HG03280 (cell line): ENCODE data around the gene L3MBTL2.

Source experiments
- ATAC-seq: cut with Tn5 transposase; IDR thresholded peaks from one replicate; pipeline ENCODE4 v1.9.1; 2021; ENCODE audit warnings: mild to moderate bottlenecking, moderate library complexity; ENCODE audit not compliant: unreplicated experiment

L3MBTL2 gene

GRCh38 chr22:41206719-41207118 lies 1.6 kb downstream of the L3MBTL2 start:
- no peak for ATAC-seq

- ATAC-seq = no peak
Measured at GRCh38 chr22:41215409-41215808, 10.3 kb downstream of the L3MBTL2 start.

GRCh38 chr22:41215926-41216325 lies 10.8 kb downstream of the L3MBTL2 start:
- no peak for ATAC-seq

DNA sequence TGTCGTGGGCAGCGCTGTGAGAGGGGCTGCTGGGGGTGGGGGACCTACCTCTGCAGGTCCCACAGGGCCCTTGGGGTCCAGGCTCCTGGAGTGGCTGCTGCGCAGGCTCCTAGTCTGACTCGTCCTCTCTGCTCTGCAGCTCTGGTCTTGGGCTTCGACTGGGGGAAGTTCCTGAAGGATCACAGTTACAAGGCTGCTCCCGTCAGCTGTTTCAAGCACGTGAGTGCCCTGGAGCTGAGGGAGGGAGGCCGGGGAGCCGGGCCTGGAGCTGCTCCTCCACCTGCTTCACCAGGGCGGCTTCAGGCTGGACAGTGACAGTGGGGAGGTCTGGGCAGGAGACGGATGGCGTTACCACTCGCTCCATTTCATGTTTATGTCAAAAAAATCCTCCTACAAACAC lies 11.9 kb downstream of the L3MBTL2 start:
- no peak for ATAC-seq

DNA sequence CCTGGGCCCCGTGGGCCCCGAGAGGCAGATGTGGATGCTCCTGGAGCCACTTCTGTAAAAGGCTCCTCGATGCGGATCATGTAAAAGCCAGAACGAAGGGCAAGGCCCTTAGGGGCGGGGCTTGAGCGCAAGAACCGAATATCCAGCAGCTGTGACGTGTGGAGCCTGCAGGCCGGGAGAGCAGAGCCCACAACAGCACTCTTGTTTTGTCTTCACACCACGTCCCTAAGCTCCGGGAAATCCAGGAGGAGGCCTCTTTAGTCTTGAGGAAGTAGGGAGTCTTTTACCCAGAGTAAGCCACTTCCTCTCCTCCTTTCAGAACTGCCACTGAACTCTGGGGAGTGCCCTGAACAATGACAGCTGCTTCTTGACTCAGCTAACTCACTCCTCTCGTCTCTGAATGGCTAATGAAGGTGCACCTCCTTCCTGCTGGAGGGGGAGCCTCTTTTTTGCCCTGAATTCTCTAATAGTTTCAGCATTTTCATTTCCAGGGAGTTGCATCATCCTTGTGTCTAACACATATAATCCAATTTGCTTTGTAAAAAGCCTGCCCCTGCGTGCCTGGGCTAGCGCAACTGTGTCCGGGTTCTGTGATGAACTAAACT lies 12.5 kb downstream of the L3MBTL2 start:
- ATAC-seq = no peak

DNA sequence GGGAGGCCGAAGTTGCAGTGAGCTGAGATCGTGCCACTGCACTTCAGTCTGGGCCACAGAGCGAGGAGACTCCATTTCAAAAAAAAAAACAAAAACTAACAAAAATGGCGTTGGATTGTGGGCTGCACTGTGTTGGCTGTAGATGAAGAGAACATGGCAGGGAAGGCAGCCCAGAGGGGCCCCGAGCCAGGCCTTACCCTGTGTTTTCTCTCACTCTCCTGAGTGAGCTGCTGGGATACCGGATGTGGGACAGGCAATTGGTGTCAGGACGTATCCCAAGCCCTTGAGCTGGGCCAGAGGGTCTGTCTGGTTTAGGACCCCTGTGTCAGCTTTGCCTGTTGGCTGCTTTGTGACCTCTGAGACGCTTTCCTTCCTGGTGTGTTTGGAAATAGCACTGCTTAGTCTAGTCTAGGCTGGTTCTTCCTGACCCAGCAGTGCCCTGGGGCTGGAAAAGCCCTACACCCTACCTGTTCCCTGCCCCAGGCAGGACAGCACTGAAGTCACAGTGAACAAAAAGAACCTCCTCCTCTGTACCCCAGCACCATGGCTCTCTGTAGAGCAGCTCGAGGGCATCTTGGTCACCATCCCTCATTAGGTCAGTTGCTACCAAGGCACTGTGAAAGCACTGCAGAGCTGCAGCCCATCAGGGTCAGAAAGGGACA lies 17.9 kb downstream of the L3MBTL2 start:
- ATAC-seq = no peak

GRCh38 chr22:41223535-41223934 lies 18.4 kb downstream of the L3MBTL2 start:
- ATAC-seq = no peak

GRCh38 chr22:41226723-41227655 lies 21.9 kb downstream of the L3MBTL2 start:
- no peak for ATAC-seq

DNA sequence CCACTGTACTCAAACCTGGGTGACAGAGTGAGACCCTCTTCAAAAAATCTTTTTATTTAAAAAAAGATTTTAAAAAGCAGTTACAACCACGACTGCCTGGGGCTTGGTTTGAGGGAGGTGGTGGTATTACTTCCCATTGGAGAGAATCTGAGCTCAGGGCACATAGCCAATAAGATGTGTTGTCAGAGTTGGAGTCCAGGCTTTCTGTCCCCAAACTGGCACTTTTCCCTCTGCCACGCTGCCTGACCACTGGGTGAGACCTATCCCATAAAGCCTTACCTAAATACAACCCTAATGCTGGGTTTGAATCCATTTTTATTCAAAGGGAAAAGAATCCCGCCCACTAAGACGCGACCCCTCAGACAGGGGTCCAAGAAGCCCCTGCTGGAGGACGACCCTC lies 24.1 kb downstream of the L3MBTL2 start:
- ATAC-seq = no peak

DNA sequence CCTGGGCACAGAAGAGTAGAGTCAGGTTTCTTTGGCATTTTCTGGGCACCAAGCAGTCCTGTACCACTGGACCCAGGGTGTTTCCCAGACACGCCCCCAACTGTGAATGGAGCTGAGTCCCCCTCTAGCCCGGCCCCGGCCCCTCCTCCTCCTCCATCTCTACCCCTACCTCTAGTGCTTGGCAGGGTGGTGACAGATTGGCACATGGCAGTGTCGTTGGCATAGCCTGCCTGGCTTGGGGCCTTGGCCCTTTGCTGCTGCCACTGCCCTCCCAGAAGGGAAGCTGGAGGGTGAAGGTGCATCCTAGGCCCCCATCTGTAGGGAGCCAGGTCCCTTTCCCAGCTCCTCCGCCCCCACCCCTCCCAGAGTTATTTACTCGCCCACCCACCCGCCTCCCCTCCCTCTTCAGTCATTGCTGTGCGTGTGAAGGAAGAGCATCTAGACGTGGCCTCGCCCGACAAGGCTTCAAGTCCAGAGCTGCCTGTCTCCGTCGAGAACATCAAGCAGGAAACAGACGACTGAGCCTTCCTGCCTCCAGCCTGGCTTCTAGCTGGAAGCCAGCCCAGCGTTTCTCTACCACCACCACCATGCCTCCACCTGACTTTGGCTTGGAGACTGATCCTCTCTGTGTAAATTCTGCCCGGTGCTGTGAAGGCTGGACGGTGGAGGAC lies 24.8 kb downstream of the L3MBTL2 start:
- ATAC-seq = no peak

- ATAC-seq = no peak
Measured at GRCh38 chr22:41230401-41230785, 25.3 kb downstream of the L3MBTL2 start.

DNA sequence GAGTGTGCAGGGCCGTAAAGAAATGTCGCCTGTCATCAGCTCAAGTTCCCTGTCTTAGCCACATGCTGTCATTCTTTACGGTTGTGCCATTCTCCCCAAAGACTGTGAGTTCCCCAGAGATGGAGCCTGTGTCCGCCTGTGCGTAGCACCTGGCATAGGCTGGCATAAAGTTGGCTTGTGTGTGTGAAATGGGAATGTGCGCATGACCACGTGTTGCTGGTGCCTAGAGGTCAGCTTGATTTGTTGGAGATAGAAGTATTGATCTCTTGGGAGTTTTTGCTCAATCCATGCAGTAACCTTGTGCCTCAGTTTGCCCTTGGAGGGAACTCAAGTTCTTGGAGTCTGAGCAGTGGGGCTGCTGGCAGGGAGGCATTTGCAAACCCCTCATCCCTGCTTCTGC lies 26.3 kb downstream of the L3MBTL2 start:
- ATAC-seq = no peak

DNA sequence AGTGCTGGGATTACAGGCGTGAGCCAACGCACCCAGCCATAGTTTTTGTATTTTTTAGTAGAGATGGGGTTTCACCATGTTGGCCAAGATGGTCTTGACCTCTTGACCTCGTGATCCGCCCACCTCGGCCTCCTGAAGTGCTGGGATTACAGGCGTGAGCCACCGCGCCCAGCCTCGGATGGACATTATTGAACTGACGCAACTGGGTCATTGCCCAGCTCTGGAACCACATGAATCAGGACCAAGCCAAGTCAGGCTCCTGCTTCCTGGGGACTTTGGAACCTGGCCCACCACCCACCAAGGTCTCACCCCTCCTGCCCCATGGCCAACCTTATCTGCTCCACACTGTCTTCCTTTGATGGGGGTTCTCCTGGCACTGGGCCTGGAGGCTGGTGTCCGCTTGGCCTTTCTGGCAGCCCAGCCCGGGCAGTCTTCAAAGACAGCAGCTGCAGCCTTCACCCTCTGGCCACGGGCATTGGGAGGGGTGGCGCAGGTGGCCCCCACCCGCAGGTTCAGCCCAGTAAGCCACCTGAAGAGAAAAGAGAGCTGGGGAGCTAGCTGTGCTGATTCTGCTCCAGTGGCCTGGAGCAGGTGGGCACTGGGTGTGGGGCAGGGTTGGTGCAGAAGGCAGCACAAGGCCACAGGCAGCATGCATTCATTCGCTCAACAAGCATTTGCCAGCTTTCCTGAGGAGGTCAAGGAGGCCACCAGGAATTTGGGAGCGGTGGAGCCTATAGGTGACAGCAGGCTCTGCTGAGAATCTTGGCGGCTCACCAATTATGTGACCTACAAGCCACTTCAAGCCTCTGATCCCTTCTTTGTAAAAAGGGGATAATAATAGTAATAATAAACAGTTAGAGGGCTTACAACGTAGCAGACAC lies 29.9 kb downstream of the L3MBTL2 start:
- no peak for ATAC-seq

DNA sequence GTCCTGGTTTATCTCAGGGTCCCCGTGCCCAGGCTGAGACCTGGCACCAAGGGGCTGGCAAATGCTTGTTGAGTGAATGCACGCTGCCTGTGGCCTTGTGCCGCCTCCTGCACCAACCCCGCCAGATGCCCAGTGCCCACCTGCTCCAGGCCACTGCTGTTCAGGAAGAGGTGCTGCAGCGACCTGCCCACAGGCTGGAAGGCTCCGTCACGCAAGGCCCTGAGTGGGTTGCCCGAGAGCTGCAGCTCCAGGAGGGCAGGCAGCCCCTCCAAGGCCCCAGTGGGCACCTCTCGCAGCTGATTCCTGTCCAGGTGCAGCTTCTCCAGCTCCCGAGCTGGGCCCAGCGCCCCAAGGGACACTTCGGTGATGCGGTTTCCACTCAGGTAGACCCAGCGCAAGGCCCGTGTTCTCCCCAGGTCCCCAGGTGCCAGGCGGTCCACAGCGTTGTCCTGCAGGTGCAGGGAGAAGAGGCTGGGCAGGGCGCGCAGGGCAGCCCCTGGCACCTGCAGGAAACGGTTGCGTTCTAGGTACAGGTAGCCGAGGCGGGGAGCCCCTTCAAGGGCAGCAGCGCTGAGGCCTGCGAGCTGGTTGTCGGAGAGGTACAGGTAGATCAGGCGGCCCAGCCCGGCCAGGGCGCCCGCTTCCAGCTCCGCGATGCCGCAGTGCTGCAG lies 32.1 kb downstream of the L3MBTL2 start:
- no peak for ATAC-seq

GRCh38 chr22:41237707-41238569 lies 32.8 kb downstream of the L3MBTL2 start:
- ATAC-seq = peak; percentile 72

DNA sequence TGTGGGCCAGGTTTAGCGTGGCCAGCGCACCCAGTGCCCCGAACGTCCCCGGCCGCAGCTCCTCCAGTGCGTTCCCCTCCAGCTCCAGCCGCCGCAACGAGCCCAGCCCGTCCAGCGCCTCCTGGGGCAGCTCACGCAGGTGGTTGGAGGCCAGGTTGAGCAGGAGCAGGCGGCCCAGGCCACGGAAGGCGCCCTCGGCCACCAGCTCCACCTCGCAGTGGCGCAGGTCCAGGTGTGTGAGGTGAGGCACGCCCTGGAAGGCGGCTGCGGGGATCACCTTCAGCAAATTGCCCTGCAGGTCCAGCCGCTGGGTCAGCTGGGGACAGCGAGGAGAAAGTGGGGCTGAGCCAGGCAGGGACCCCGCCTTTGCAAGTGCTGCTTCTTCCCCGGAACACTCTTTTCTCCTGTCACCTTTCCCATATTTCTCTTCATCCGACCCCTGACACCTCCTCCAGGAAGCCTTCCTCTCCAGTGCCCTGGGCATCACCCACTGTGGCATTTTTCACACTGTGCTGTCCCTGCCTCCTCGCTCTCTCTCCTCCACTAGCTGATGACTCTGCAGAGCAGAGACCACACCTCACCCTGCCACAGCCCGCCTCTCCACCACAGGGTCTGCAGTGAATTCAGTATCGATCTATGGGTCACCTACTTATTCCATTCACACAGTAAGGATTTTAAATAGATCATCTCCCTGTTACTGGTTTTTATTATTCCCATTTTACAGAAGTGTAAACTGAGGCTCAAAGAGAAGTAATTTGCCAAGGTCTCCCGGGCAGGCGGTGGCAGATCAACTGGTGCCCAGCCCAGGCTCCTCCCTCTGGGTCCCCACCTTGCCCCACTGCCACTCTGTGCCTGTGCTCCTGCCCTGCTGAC lies 33.7 kb downstream of the L3MBTL2 start:
- ATAC-seq = no peak

- no peak for ATAC-seq
Measured at GRCh38 chr22:41239443-41240128, 34.5 kb downstream of the L3MBTL2 start.
